ENCODE measurements around the gene ADAM12. TPM values are rescaled to one million over a fixed set of nuclear protein-coding genes. Genes with fewer than 3 reads are reported as not detected.

Gene ADAM12
- polyA plus RNA-seq, 1 of the 3 experiments (the other 2 are of a cell fraction): 25.0 TPM

DNA sequence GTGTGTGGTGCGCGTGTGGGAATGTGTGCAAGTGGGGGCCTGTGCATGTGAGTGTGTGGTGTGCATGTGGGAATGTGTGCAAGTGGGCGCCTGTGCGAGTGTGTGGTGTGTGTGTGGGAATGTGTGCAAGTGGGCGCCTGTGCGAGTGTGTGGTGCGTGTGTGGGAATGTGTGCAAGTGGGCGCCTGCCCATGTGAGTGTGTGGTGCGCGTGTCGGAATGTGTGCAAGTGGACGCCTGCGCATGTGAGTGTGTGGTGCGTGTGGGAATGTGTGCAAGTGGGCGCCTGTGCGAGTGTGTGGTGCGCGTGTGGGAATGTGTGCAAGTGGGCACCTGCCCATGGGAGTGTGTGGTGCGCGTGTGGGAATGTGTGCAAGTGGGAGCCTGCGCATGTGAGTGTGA lies 259.7 kb downstream of the ADAM12 start:
- Histone ChIP-seq H3K36me3 (replicated peaks in 1 of 2; ENCODE audit: control insufficient read depth in 1 of 2, insufficient read depth in 2 of 2, low read length in 1 of 2) (no peaks in the 10 kb centered on the region), H3F3A (replicated peaks; ENCODE audit: insufficient read depth) (no peaks in the 10 kb centered on the region), H2AFZ (ENCODE audit: low read depth) (no peak overlapping the region), H3K9me2 (no peaks in the 10 kb centered on the region), H3K4me2 (no peak overlapping the region), H3K4me3 (ENCODE audit: low read depth in 2 of 2, low read length in 1 of 2) (no peak overlapping the region), H4K20me1 (ENCODE audit: insufficient read depth) (no peaks in the 10 kb centered on the region), H3K27ac (ENCODE audit: low read depth in 2 of 2, low read length in 1 of 2) (no peak overlapping the region), H3K9me3 (no peaks in the 10 kb centered on the region), H3K79me2 (ENCODE audit: insufficient read depth) (no peaks in the 10 kb centered on the region), H3K9ac (no peak overlapping the region), H3K27me3 (ENCODE audit: insufficient read depth) (no peaks in the 10 kb centered on the region), H3K4me1 (ENCODE audit: control insufficient read depth in 1 of 2, insufficient read depth in 2 of 2, low read depth in 1 of 2, low read length in 1 of 2) (peaks cover 0 to 2% of the 10 kb centered on the region in 2 experiments; a peak in 1 of 4 replicates)
- DNase-seq: no peak
- TF ChIP-seq GABPA (IDR thresholded peaks at IDR 0.05; ENCODE audit: low read depth): no peak
- TF ChIP-seq, protein P1, sequence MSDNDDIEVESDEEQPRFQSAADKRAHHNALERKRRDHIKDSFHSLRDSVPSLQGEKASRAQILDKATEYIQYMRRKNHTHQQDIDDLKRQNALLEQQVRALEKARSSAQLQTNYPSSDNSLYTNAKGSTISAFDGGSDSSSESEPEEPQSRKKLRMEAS (IDR thresholded peaks at IDR 0.05; ENCODE audit: low read depth): no peak
- TF ChIP-seq JUND (IDR thresholded peaks at IDR 0.05): no peak
- no peak for TF ChIP-seq SIN3A (IDR thresholded peaks at IDR 0.05; ENCODE audit: borderline replicate concordance, low read depth, low read length)
- TF ChIP-seq, protein P2, sequence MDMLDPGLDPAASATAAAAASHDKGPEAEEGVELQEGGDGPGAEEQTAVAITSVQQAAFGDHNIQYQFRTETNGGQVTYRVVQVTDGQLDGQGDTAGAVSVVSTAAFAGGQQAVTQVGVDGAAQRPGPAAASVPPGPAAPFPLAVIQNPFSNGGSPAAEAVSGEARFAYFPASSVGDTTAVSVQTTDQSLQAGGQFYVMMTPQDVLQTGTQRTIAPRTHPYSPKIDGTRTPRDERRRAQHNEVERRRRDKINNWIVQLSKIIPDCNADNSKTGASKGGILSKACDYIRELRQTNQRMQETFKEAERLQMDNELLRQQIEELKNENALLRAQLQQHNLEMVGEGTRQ (IDR thresholded peaks at IDR 0.05; ENCODE audit: borderline replicate concordance, low read depth, low read length): no peak
- WGBS (ENCODE audit: low lambda C conversion rate): 96% methylated on average over 21 of the region's 21 CpGs
- CTCF ChIA-PET: no interaction called here
- POLR2A ChIA-PET: no interaction called here

DNA sequence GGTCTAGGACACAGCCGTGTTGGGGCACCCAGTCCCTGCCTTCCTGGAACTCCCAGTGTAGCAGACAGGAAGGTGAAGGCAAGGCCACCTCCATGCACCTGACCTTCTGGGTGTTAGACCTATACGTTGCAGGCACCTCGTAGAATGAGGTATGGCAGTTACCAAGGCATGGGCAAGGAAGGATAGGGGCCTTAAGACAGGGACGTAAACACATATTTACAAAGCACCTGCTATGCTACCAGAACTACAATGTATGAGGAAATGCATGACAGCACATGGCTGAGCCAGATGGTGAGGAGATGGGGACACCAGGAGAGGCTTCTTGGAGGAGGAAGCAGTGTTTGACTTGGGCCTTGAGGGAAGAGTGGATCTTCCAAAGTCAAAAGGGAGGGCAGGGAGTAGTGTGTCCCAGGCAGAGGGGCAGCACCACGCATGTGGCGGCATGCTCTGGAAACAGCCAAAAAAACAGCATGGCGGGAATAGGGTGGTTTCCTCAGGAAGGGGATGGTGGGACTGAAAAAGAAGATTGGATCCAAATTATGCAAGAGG lies 260.7 kb downstream of the ADAM12 start:
- no peaks in the 10 kb centered on the region for H3K9me2 ChIP-seq
- no peak overlapping the region for H2AFZ ChIP-seq (ENCODE audit: low read depth)
- H3F3A ChIP-seq (replicated peaks; ENCODE audit: insufficient read depth): no peaks in the 10 kb centered on the region
- H3K4me3 ChIP-seq (ENCODE audit: low read depth in 2 of 2, low read length in 1 of 2): no peak overlapping the region
- POLR2A ChIA-PET: no interaction called here
- no peak overlapping the region for H3K4me2 ChIP-seq
- no peaks in the 10 kb centered on the region for H3K27me3 ChIP-seq (ENCODE audit: insufficient read depth)
- no peaks in the 10 kb centered on the region for H3K9me3 ChIP-seq
- peaks cover 0 to 5% of the 10 kb centered on the region in 2 experiments; a peak in 1 of 4 replicates for H3K4me1 ChIP-seq (ENCODE audit: control insufficient read depth in 1 of 2, insufficient read depth in 2 of 2, low read depth in 1 of 2, low read length in 1 of 2)
- CTCF ChIA-PET: no interaction called here
- WGBS (ENCODE audit: low lambda C conversion rate): 80% methylated on average over 7 of the region's 7 CpGs
- H3K36me3 ChIP-seq (replicated peaks in 1 of 2; ENCODE audit: control insufficient read depth in 1 of 2, insufficient read depth in 2 of 2, low read length in 1 of 2): no peaks in the 10 kb centered on the region
- no peak for DNase-seq
- H3K27ac ChIP-seq (ENCODE audit: low read depth in 2 of 2, low read length in 1 of 2): no peak overlapping the region
- H4K20me1 ChIP-seq (ENCODE audit: insufficient read depth): no peaks in the 10 kb centered on the region
- H3K9ac ChIP-seq: no peak overlapping the region
- TF ChIP-seq MXI1 (IDR thresholded peaks at IDR 0.05; ENCODE audit: low read depth, low read length) (no peak), TCF12 (IDR thresholded peaks at IDR 0.05) (no peak), CHD2 (IDR thresholded peaks at IDR 0.05; ENCODE audit: low read length, partially characterized antibody) (no peak), POLR2AphosphoS5 (IDR thresholded peaks at IDR 0.05; ENCODE audit: low read depth, low read length) (no peak), MEF2A (IDR thresholded peaks at IDR 0.05; ENCODE audit: borderline replicate concordance, low read depth) (no peak), RAD21 (IDR thresholded peaks at IDR 0.05; ENCODE audit: low read length) (no peak), NRF1 (IDR thresholded peaks at IDR 0.05; ENCODE audit: low read depth, low read length) (no peak), EP300 (IDR thresholded peaks at IDR 0.05; ENCODE audit: borderline replicate concordance in 1 of 2, low read depth in 1 of 2, low read length in 1 of 2) (no peak), JUND (IDR thresholded peaks at IDR 0.05) (no peak), FOXJ3 (CRISPR knock-in tag; IDR thresholded peaks at IDR 0.05) (no peak), GATA2 (CRISPR knock-in tag; IDR thresholded peaks at IDR 0.05) (no peak), SMC3 (IDR thresholded peaks at IDR 0.05; ENCODE audit: low read depth, low read length) (no peak), SIN3A (IDR thresholded peaks at IDR 0.05; ENCODE audit: borderline replicate concordance, low read depth, low read length) (no peak), FOSL2 (IDR thresholded peaks at IDR 0.05; ENCODE audit: borderline replicate concordance, low read depth) (no peak), YY1 (IDR thresholded peaks at IDR 0.05; ENCODE audit: low read depth) (no peak)
- TF ChIP-seq, protein P2 (IDR thresholded peaks at IDR 0.05; ENCODE audit: borderline replicate concordance, low read depth, low read length): no peak
- TF ChIP-seq, protein P1 (IDR thresholded peaks at IDR 0.05; ENCODE audit: low read depth): no peak
- TF ChIP-seq, protein P3, sequence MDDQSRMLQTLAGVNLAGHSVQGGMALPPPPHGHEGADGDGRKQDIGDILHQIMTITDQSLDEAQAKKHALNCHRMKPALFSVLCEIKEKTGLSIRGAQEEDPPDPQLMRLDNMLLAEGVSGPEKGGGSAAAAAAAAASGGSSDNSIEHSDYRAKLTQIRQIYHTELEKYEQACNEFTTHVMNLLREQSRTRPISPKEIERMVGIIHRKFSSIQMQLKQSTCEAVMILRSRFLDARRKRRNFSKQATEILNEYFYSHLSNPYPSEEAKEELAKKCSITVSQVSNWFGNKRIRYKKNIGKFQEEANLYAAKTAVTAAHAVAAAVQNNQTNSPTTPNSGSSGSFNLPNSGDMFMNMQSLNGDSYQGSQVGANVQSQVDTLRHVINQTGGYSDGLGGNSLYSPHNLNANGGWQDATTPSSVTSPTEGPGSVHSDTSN (IDR thresholded peaks at IDR 0.05): no peak
- TF ChIP-seq, protein P4, sequence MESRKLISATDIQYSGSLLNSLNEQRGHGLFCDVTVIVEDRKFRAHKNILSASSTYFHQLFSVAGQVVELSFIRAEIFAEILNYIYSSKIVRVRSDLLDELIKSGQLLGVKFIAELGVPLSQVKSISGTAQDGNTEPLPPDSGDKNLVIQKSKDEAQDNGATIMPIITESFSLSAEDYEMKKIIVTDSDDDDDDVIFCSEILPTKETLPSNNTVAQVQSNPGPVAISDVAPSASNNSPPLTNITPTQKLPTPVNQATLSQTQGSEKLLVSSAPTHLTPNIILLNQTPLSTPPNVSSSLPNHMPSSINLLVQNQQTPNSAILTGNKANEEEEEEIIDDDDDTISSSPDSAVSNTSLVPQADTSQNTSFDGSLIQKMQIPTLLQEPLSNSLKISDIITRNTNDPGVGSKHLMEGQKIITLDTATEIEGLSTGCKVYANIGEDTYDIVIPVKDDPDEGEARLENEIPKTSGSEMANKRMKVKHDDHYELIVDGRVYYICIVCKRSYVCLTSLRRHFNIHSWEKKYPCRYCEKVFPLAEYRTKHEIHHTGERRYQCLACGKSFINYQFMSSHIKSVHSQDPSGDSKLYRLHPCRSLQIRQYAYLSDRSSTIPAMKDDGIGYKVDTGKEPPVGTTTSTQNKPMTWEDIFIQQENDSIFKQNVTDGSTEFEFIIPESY (IDR thresholded peaks at IDR 0.05; ENCODE audit: borderline replicate concordance, low read depth): no peak
- H3K79me2 ChIP-seq (ENCODE audit: insufficient read depth): no peaks in the 10 kb centered on the region

Measured in SK-N-SH (cell line).